Ascending aorta (tissue), 2 donors: ENCODE data around the gene KCNMA1. TPM values are rescaled to one million over a fixed set of nuclear protein-coding genes. Genes with fewer than 3 reads are reported as not detected.
A peak's percentile ranks its signal among the peaks of the same experiment; 100 is the strongest.

ENCODE experiments used
- DNase-seq, 2 donors: peaks; one replicate each; pipeline ENCODE4 v3.0.0-alpha.2; 2019; ENCODE audit warnings: low spot score in 2 of 2
- H3K27ac ChIP-seq, 2 donors: fragments of 200-600 bp; sonication (generic); one replicate each; pipeline ENCODE4 v1.5.1; 2016 to 2017; ENCODE audit warnings: mild to moderate bottlenecking in 1 of 2
- H3K27me3 ChIP-seq: fragments of 200-600 bp; sonication (generic); one replicate; pipeline ENCODE4 v1.5.1; 2017
- H3K36me3 ChIP-seq, 2 donors: fragments of 200-600 bp; sonication (generic); one replicate each; pipeline ENCODE4 v1.5.1; 2016
- H3K4me1 ChIP-seq, 2 donors: fragments of 200-600 bp; sonication (generic); one replicate each; pipeline ENCODE4 v1.5.1; 2016 to 2017; ENCODE audit warnings: mild to moderate bottlenecking in 1 of 2
- H3K4me3 ChIP-seq, 2 donors: fragments of 200-600 bp; sonication (generic); one replicate each; pipeline ENCODE4 v1.5.1; 2016 to 2017; ENCODE audit warnings: mild to moderate bottlenecking in 1 of 2
- H3K9me3 ChIP-seq, 2 donors: fragments of 200-600 bp; sonication (generic); one replicate each; pipeline ENCODE4 v1.5.1; 2016
- intact Hi-C: fragments of 100-400 bp; cut with DNase I; formaldehyde crosslinking; loops from one replicate; pipeline ENCODE4 v1.15.1; 2023
- total RNA-seq: library from RNA; depleted of rRNA; stranded (reverse); fragments of >200 nt; gene quantifications from one replicate; pipeline ENCODE4 v1.1.0, GENCODE V29; 2016
- TF ChIP-seq, protein P1 (sequence below), 3 experiments: fragments of 200-600 bp in 2 of 3; fragments of 450-650 bp in 1 of 3; sonication (generic) in 2 of 3; IDR thresholded peaks; one replicate each; pipeline ENCODE4 v1.5.1; 2016 to 2019; ENCODE audit warnings: antibody characterized with exemption in 3 of 3, mild to moderate bottlenecking in 1 of 3, moderate library complexity in 1 of 3

Gene KCNMA1
- total RNA-seq, 1 donor from 2014 or later = 28.6 TPM

GRCh38 chr10:77205135-77205534, 432.5 kb downstream of the KCNMA1 start:
- Histone ChIP-seq H3K36me3 (no peaks in the 10 kb centered on the region), H3K27me3 (no peaks in the 10 kb centered on the region), H3K27ac (no peak overlapping the region), H3K9me3 (no peaks in the 10 kb centered on the region), H3K4me3 (no peak overlapping the region), H3K4me1 (peaks cover 0 to 4% of the 10 kb centered on the region in 2 donors)
- intact Hi-C loops = no loop called here
- no peak for DNase-seq
- TF ChIP-seq, protein P1, sequence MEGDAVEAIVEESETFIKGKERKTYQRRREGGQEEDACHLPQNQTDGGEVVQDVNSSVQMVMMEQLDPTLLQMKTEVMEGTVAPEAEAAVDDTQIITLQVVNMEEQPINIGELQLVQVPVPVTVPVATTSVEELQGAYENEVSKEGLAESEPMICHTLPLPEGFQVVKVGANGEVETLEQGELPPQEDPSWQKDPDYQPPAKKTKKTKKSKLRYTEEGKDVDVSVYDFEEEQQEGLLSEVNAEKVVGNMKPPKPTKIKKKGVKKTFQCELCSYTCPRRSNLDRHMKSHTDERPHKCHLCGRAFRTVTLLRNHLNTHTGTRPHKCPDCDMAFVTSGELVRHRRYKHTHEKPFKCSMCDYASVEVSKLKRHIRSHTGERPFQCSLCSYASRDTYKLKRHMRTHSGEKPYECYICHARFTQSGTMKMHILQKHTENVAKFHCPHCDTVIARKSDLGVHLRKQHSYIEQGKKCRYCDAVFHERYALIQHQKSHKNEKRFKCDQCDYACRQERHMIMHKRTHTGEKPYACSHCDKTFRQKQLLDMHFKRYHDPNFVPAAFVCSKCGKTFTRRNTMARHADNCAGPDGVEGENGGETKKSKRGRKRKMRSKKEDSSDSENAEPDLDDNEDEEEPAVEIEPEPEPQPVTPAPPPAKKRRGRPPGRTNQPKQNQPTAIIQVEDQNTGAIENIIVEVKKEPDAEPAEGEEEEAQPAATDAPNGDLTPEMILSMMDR (IDR thresholded peaks at IDR 0.05) = no peak

DNA sequence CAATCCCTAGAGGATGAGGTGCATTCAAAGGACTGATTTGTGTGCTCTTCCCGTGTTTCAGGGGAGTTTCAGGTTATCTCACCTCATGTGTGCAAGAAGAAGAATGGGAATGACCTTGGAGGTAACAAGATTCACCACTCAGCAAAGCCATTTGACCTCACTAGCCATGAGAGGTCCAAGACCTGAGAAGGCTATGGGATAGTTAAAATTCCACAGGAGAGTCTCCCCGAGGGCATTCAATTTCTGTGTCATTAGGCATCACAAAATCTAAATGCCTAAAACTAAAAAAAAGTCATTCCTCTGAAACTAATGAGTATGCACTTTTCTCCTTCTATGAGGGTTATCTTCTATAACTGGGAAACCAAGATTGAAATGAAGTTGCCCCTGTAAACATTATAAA, 433.4 kb downstream of the KCNMA1 start:
- TF ChIP-seq, protein P1 (IDR thresholded peaks at IDR 0.05) = no peak
- no peaks in the 10 kb centered on the region for H3K27me3 ChIP-seq
- H3K9me3 ChIP-seq = no peaks in the 10 kb centered on the region
- intact Hi-C loops = no loop called here
- H3K27ac ChIP-seq = no peak overlapping the region
- no peaks in the 10 kb centered on the region for H3K36me3 ChIP-seq
- no peak overlapping the region for H3K4me3 ChIP-seq
- H3K4me1 ChIP-seq = peaks cover 0 to 4% of the 10 kb centered on the region in 2 donors
- DNase-seq = no peak

DNA sequence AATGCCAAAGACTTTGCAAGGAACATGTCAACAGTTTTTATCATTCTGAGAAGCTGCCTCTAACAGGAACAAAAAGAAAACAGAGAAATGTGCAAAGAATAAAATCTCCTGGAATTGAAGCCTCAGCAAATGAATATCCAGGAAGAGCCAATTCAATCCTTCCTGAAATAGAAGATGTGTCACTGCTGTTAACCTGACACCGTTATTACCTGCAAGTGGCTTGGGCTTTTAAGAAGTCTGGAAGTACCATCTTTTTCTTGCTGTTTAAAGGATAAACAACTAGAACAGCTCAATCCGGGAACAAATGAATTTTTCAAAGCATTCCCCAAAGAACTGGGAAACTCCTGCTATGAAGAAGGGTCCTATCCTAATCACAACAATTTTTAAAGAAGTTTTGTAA, 434.8 kb downstream of the KCNMA1 start:
- TF ChIP-seq, protein P1 (IDR thresholded peaks at IDR 0.05) = no peak
- no peaks in the 10 kb centered on the region for H3K36me3 ChIP-seq
- peak overlapping the region in 1 of 2 donors; percentile 29 for H3K27ac ChIP-seq
- no peaks in the 10 kb centered on the region for H3K27me3 ChIP-seq
- peaks cover 0 to 4% of the 10 kb centered on the region in 2 donors for H3K4me1 ChIP-seq
- no peak for DNase-seq
- intact Hi-C loops = no loop called here
- H3K9me3 ChIP-seq = no peaks in the 10 kb centered on the region
- no peak overlapping the region for H3K4me3 ChIP-seq

GRCh38 chr10:77201135-77202106, 436.2 kb downstream of the KCNMA1 start:
- TF ChIP-seq, protein P1 (IDR thresholded peaks at IDR 0.05) = no peak

DNA sequence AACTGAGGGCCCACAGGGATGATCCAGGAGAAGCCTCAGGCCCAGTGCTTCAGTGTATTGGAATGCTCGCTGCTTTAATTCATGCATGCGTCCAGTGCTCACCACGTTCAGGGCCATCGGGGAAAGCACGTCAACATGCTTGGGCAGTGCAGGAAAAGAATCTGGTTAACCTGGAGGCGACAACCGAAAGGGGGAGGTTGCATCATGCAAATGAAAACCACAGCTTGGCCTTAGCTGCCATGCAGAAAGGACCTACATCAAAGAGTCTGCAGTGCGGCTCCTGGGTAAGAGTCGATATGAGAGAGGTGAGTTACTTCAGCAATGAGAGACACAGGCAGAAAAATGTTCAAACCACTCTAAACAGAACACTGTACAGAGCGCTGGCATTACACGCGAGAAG, 440.1 kb downstream of the KCNMA1 start:
- Histone ChIP-seq H3K4me1 (peaks cover 9 to 24% of the 10 kb centered on the region in 2 donors), H3K27me3 (no peaks in the 10 kb centered on the region), H3K4me3 (no peak overlapping the region), H3K9me3 (no peaks in the 10 kb centered on the region), H3K27ac (peak overlapping the region; percentile 39 to 82), H3K36me3 (no peaks in the 10 kb centered on the region)
- no peak for DNase-seq
- TF ChIP-seq, protein P1 (IDR thresholded peaks at IDR 0.05) = no peak
- intact Hi-C loops = loop anchor here (5.0 kb wide), 1 partner anchor 40 kb away; no protein-coding TSS in a partner anchor

More at GRCh38 chr10:77201135-77202106, 436.2 kb downstream of the KCNMA1 start:
- peaks cover 0 to 4% of the 10 kb centered on the region in 2 donors for H3K4me1 ChIP-seq
- H3K27me3 ChIP-seq = no peaks in the 10 kb centered on the region
- no peaks in the 10 kb centered on the region for H3K36me3 ChIP-seq
- intact Hi-C loops = no loop called here
- no peak for DNase-seq
- no peaks in the 10 kb centered on the region for H3K9me3 ChIP-seq
- H3K27ac ChIP-seq = peak overlapping the region; percentile 39 to 61
- H3K4me3 ChIP-seq = no peak overlapping the region
